HG02852 (cell line): ENCODE results near the gene CSF2RB.

ENCODE experiments used
- ATAC-seq: cut with Tn5 transposase; IDR thresholded peaks from one replicate; pipeline ENCODE4 v1.9.1; 2021; ENCODE audit warnings: mild to moderate bottlenecking, moderate library complexity; ENCODE audit not compliant: unreplicated experiment

The CSF2RB gene

DNA sequence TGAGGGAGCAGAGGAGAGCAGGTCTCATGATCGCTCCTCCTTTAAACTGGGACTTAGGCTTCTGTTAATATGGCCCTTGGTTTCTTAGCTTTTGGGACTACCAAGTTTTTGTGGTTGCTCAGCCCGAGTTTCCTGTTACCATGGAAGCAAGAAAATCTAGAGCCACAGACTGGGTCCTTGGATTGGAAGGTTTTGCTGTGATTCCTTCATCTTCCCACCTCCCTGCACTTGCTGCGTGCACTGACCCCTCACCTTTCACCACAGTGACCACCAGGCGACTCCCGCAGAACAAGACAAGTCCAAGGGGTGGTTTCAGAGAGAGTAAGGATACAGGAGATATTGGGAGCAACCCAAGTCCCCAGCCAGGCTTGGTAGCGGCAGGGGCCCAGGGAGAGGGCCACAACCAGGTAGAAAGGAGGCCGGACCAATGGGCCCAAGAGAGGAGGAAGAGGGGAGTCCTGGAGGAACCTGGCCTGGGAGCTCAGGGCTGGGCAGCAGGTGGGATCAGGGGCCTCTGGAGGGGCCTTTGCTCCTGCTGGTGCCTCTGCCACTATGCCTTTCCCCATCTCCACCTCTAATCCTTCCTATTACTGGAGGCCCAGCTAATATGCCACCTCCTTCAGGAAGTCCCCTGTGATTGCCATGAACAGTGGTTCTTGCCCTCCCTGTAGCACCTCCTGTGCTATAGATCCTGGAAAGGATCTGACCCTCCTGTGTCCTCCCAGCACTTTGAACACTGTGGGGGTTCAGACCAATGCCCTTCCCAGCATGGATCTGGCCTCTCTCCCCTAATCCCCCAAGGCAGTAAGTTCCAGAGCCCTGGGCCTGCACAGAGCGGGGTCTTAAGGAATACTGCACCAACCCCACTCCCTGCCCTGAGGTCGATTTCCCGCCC is 21.2 kb downstream of the CSF2RB start:
- no peak for ATAC-seq

DNA sequence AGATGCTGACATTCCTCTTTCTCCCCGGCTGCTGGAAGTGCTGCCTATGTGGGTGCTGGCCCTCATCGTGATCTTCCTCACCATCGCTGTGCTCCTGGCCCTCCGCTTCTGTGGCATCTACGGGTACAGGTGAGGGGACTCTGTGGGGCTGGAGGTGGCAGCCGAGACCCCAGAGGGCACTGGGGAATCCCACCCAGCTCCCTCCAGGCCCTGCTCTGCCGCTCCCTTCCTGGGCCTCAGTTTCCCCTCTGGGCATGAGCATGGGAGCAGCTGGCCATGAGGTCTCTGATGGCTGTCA is 21.8 kb downstream of the CSF2RB start:
- ATAC-seq: no peak

- no peak for ATAC-seq
Measured at GRCh38 chr22:36935694-36936093, 22.3 kb downstream of the CSF2RB start.

GRCh38 chr22:36936362-36937116 is 23.1 kb downstream of the CSF2RB start:
- ATAC-seq: no peak

GRCh38 chr22:36937319-36938027 is 24.0 kb downstream of the CSF2RB start:
- no peak for ATAC-seq

DNA sequence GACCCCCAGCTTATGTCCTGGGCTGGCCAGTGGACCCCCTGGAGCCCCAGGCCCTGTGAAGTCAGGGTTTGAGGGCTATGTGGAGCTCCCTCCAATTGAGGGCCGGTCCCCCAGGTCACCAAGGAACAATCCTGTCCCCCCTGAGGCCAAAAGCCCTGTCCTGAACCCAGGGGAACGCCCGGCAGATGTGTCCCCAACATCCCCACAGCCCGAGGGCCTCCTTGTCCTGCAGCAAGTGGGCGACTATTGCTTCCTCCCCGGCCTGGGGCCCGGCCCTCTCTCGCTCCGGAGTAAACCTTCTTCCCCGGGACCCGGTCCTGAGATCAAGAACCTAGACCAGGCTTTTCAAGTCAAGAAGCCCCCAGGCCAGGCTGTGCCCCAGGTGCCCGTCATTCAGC is 24.6 kb downstream of the CSF2RB start:
- no peak for ATAC-seq

- no peak for ATAC-seq
Measured at GRCh38 chr22:36938886-36939285, 25.5 kb downstream of the CSF2RB start.

DNA sequence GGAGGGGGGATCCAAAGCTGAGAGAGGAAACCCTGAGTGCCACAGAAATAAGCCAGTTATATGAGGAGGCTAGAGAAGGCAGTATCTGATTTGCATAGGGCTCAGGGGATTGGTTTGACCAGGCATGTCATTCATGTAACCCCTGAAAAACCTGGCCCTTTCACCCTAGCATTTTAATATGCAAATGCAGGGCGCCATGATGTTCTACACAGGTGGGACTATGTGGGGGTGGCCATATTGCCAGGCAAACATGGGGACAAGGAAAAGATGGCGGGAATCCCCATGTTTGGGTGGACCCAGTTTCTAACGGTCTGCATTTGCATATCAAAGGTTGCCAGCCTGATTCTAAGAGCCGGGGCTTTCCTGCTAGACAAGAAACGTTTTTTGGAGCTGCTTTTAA is 27.2 kb downstream of the CSF2RB start:
- no peak for ATAC-seq

- ATAC-seq: no peak
Measured at GRCh38 chr22:36942556-36942955, 29.1 kb downstream of the CSF2RB start.

GRCh38 chr22:36946421-36947158 is 33.2 kb downstream of the CSF2RB start:
- ATAC-seq: no peak

GRCh38 chr22:36948273-36949225 is 35.1 kb downstream of the CSF2RB start:
- ATAC-seq: no peak

- ATAC-seq: no peak
Measured at GRCh38 chr22:36950797-36951590, 37.6 kb downstream of the CSF2RB start.

GRCh38 chr22:36951746-36952145 is 38.3 kb downstream of the CSF2RB start:
- no peak for ATAC-seq

- no peak for ATAC-seq
Measured at GRCh38 chr22:36953239-36954080, 40.0 kb downstream of the CSF2RB start.

- ATAC-seq: no peak
Measured at GRCh38 chr22:36954251-36955014, 41.0 kb downstream of the CSF2RB start.

- no peak for ATAC-seq
Measured at GRCh38 chr22:36955691-36956090, 42.3 kb downstream of the CSF2RB start.

DNA sequence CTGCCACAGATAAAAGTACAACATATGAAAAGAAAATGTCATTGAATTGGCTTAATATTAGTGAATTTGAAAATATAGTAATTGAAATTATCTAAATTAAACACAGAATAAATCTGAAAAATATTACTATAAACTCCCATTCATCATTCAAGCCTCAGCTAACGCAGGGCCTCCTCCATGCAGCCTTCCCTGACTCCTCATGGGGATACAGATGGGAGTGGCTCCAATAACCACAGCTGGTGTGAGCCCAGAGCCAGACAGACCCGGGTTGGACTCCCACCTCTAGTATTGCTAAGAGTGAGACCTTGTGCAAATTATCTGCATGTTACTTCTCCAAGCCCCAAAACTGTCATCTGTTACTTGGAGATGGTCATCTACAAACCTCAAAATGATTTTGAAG is 44.9 kb downstream of the CSF2RB start:
- no peak for ATAC-seq
